SK-N-SH treated with all-trans-retinoic acid at 6 μM for 48 hours (cell line): ENCODE data around the gene COQ5.

Source experiments
- ATAC-seq: fragments of 200-7000 bp; cut with Tn5 transposase; 3 replicates; pipeline ENCODE4 v1.9.1; 2020; ENCODE audit warnings: mild to moderate bottlenecking, moderate library complexity
- ARNTL ChIP-seq: fragments of 450-650 bp; formaldehyde crosslinking; IDR thresholded peaks from 2 replicates; pipeline ENCODE4 v1.5.0; 2020; ENCODE audit warnings: low read depth, mild to moderate bottlenecking, moderate library complexity, borderline replicate concordance
- BACH2 ChIP-seq: fragments of 250-450 bp; sonication (Bioruptor Pico); IDR thresholded peaks from 2 replicates; pipeline ENCODE4 v1.9.0; 2021; ENCODE audit warnings: mild to moderate bottlenecking, borderline replicate concordance
- CSDC2 ChIP-seq: fragments of 250-450 bp; sonication (Bioruptor Pico); IDR thresholded peaks from 2 replicates; pipeline ENCODE4 v1.5.0; 2020; ENCODE audit warnings: mild to moderate bottlenecking, moderate library complexity
- ESRRG ChIP-seq: fragments of 250-450 bp; sonication (Bioruptor Pico); IDR thresholded peaks from 2 replicates; pipeline ENCODE4 v1.6.1; 2021; ENCODE audit warnings: mild to moderate bottlenecking
- GLIS3 ChIP-seq: fragments of 250-450 bp; sonication (Bioruptor Pico); IDR thresholded peaks from 2 replicates; pipeline ENCODE4 v1.5.0; 2020; ENCODE audit warnings: mild to moderate bottlenecking, moderate library complexity
- ISL1 ChIP-seq: fragments of 250-450 bp; sonication (Bioruptor Pico); IDR thresholded peaks from 2 replicates; pipeline ENCODE4 v2.1.2; 2022; ENCODE audit warnings: mild to moderate bottlenecking, moderate library complexity
- OSR1 ChIP-seq: fragments of 250-450 bp; sonication (Bioruptor Pico); IDR thresholded peaks from 2 replicates; pipeline ENCODE4 v1.8.0; 2022; ENCODE audit warnings: moderate library complexity, mild to moderate bottlenecking, inconsistent platforms
- PPARA ChIP-seq: fragments of 250-450 bp; sonication (Bioruptor Pico); IDR thresholded peaks from 2 replicates; pipeline ENCODE4 v1.5.0; 2020; ENCODE audit warnings: mild to moderate bottlenecking, borderline replicate concordance
- RARB ChIP-seq: fragments of 250-450 bp; sonication (Bioruptor Pico); IDR thresholded peaks from 2 replicates; pipeline ENCODE4 v1.8.0; 2021; ENCODE audit warnings: mild to moderate bottlenecking, moderate library complexity
- SNAI2 ChIP-seq: fragments of 250-450 bp; sonication (Bioruptor Pico); IDR thresholded peaks from 2 replicates; pipeline ENCODE4 v1.5.0; 2020; ENCODE audit warnings: mild to moderate bottlenecking, moderate library complexity
- TCF4 ChIP-seq: fragments of 250-450 bp; sonication (Bioruptor Pico); IDR thresholded peaks from 2 replicates; pipeline ENCODE4 v1.8.0; 2021; ENCODE audit warnings: mild to moderate bottlenecking, moderate library complexity, borderline replicate concordance
- TOX ChIP-seq: fragments of 250-450 bp; sonication (Bioruptor Pico); IDR thresholded peaks from 2 replicates; pipeline ENCODE4 v1.8.0; 2021; ENCODE audit warnings: mild to moderate bottlenecking, moderate library complexity, borderline replicate concordance
- ZC3H10 ChIP-seq: fragments of 250-450 bp; sonication (Bioruptor Pico); IDR thresholded peaks from 2 replicates; pipeline ENCODE4 v1.5.1; 2021; ENCODE audit warnings: mild to moderate bottlenecking, moderate library complexity
- ZFP3 ChIP-seq: fragments of 250-450 bp; sonication (Bioruptor Pico); IDR thresholded peaks from 2 replicates; pipeline ENCODE4 v1.5.0; 2020; ENCODE audit warnings: mild to moderate bottlenecking, moderate library complexity
- ZFP30 ChIP-seq: fragments of 450-650 bp; formaldehyde crosslinking; IDR thresholded peaks from 2 replicates; pipeline ENCODE4 v1.5.0; 2022; ENCODE audit warnings: mild to moderate bottlenecking, moderate library complexity
- ZNF565 ChIP-seq: fragments of 450-650 bp; formaldehyde crosslinking; conservative IDR thresholded peaks from 2 replicates; pipeline ENCODE4 v1.5.0; 2020; ENCODE audit warnings: low read depth, mild to moderate bottlenecking, moderate library complexity
- ZNF70 ChIP-seq: fragments of 450-650 bp; formaldehyde crosslinking; IDR thresholded peaks from 2 replicates; pipeline ENCODE4 v1.5.0; 2020; ENCODE audit warnings: mild to moderate bottlenecking, moderate library complexity
- ZNF8 ChIP-seq: fragments of 450-650 bp; formaldehyde crosslinking; IDR thresholded peaks from 2 replicates; pipeline ENCODE4 v1.5.0; 2020; ENCODE audit warnings: mild to moderate bottlenecking, moderate library complexity
- TF ChIP-seq, protein P1 (sequence below): fragments of 250-450 bp; sonication (Bioruptor Pico); IDR thresholded peaks from 2 replicates; pipeline ENCODE4 v1.5.1; 2020; ENCODE audit warnings: low read depth, mild to moderate bottlenecking, moderate library complexity
- TF ChIP-seq, protein P2 (sequence below): fragments of 250-450 bp; sonication (Bioruptor Pico); IDR thresholded peaks from 2 replicates; pipeline ENCODE4 v1.8.0; 2020; ENCODE audit warnings: mild to moderate bottlenecking, moderate library complexity, borderline replicate concordance
- TF ChIP-seq, protein P3 (sequence below): fragments of 250-450 bp; sonication (Bioruptor Pico); IDR thresholded peaks from 2 replicates; pipeline ENCODE4 v1.5.0; 2020; ENCODE audit warnings: mild to moderate bottlenecking, moderate library complexity

The COQ5 gene

DNA sequence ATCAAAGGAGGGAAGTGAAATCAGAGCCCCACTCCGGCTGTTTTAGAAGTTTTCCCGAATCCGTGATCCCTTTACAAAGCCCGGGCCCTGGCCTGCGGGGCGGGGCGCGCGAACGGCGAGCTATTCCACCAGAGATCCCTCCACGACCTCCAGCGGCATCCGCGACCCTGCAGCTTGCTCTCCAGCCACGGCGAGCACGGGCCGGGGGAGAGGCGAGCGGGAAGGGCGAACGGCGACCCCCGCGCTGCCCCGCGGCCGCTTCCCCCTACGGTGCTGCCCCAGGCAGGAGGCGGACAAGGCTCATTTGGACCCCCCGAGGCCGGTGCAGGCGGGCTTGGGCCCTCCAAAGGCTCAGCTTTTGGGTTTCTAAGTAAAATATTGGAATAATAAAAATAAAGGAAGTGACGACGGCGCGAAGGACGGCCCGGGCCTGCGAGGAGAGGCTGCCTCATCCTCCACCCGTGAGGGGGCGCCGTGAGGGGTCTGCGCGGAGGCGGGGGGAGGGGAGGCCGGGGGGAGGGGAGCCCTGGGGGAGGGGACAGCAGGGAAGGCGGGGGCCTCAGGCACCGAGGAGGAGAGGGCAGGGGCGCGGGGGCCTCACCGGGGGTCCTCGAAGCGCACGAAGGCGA is 60.0 kb downstream of the COQ5 start:
- ATAC-seq: peak; percentile 23
- TF ChIP-seq BACH2 (CRISPR knock-in tag) (no peak), RARB (CRISPR knock-in tag) (no peak), OSR1 (CRISPR knock-in tag) (no peak), ESRRG (CRISPR knock-in tag) (no peak)

DNA sequence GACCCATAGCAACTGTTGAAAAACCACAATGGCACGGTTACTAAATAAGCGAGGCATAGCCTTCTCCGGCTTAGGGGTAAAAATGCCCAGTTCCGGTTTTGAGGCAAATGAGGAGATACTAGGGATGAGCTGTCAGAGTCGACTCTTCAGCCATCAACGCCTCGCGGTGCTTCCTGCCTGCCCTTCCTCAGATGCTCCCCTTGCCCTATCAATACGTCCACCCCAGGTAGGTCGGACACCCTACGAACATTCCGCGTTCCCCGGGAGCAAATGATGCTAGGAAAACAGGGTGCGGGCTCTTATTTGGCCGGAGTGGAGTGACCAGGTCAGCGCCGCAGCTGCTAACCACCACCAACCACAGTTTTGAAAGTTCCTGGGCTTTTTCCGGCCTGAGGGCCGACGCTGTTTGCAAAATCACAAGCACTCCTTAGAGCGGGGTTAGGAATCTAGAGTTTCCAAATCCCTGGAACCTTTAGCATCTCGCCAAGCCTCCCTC is 60.6 kb downstream of the COQ5 start:
- TF ChIP-seq ZFP3 (CRISPR knock-in tag) (no peak), SNAI2 (CRISPR knock-in tag) (no peak), ZNF8 (CRISPR knock-in tag) (no peak), TCF4 (CRISPR knock-in tag) (no peak), ZFP30 (CRISPR knock-in tag) (no peak), ZNF70 (CRISPR knock-in tag) (no peak), RARB (CRISPR knock-in tag) (no peak)
- TF ChIP-seq, protein P1, sequence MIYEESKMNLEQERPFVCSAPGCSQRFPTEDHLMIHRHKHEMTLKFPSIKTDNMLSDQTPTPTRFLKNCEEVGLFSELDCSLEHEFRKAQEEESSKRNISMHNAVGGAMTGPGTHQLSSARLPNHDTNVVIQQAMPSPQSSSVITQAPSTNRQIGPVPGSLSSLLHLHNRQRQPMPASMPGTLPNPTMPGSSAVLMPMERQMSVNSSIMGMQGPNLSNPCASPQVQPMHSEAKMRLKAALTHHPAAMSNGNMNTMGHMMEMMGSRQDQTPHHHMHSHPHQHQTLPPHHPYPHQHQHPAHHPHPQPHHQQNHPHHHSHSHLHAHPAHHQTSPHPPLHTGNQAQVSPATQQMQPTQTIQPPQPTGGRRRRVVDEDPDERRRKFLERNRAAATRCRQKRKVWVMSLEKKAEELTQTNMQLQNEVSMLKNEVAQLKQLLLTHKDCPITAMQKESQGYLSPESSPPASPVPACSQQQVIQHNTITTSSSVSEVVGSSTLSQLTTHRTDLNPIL: no peak
- TF ChIP-seq, protein P2, sequence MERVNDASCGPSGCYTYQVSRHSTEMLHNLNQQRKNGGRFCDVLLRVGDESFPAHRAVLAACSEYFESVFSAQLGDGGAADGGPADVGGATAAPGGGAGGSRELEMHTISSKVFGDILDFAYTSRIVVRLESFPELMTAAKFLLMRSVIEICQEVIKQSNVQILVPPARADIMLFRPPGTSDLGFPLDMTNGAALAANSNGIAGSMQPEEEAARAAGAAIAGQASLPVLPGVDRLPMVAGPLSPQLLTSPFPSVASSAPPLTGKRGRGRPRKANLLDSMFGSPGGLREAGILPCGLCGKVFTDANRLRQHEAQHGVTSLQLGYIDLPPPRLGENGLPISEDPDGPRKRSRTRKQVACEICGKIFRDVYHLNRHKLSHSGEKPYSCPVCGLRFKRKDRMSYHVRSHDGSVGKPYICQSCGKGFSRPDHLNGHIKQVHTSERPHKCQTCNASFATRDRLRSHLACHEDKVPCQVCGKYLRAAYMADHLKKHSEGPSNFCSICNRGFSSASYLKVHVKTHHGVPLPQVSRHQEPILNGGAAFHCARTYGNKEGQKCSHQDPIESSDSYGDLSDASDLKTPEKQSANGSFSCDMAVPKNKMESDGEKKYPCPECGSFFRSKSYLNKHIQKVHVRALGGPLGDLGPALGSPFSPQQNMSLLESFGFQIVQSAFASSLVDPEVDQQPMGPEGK: no peak
- ATAC-seq: peak; percentile 47

DNA sequence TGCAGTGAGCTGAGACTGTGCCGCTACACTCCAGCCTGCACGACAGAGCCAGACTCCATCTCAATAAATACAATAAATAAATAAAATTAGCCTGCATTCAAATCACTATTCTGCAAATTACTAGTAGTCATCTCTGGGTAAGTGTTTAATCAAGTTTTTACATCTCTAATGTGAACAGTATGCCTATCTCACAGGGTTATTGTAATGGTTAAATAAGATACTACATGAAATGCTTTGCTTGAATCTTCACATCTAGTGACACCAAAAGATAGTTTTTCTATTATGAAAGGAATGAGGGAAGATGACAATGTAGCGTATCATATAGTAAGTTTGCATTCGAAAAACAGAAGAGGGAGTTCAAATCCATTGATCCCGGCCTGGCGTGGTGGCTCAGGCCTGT is 61.5 kb downstream of the COQ5 start:
- no peak for TF ChIP-seq BACH2 (CRISPR knock-in tag)
- TF ChIP-seq ISL1 (CRISPR knock-in tag): no peak
- no peak for TF ChIP-seq ZFP3 (CRISPR knock-in tag)
- TF ChIP-seq ZC3H10: no peak
- TF ChIP-seq, protein P3, sequence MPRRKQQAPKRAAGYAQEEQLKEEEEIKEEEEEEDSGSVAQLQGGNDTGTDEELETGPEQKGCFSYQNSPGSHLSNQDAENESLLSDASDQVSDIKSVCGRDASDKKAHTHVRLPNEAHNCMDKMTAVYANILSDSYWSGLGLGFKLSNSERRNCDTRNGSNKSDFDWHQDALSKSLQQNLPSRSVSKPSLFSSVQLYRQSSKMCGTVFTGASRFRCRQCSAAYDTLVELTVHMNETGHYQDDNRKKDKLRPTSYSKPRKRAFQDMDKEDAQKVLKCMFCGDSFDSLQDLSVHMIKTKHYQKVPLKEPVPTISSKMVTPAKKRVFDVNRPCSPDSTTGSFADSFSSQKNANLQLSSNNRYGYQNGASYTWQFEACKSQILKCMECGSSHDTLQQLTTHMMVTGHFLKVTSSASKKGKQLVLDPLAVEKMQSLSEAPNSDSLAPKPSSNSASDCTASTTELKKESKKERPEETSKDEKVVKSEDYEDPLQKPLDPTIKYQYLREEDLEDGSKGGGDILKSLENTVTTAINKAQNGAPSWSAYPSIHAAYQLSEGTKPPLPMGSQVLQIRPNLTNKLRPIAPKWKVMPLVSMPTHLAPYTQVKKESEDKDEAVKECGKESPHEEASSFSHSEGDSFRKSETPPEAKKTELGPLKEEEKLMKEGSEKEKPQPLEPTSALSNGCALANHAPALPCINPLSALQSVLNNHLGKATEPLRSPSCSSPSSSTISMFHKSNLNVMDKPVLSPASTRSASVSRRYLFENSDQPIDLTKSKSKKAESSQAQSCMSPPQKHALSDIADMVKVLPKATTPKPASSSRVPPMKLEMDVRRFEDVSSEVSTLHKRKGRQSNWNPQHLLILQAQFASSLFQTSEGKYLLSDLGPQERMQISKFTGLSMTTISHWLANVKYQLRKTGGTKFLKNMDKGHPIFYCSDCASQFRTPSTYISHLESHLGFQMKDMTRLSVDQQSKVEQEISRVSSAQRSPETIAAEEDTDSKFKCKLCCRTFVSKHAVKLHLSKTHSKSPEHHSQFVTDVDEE: no peak
- no peak for TF ChIP-seq ZNF565 (CRISPR knock-in tag)
- TF ChIP-seq CSDC2 (CRISPR knock-in tag): no peak
- no peak for TF ChIP-seq ZNF8 (CRISPR knock-in tag)
- no peak for TF ChIP-seq ARNTL (CRISPR knock-in tag)
- TF ChIP-seq GLIS3 (CRISPR knock-in tag): no peak
- ATAC-seq: no peak

DNA sequence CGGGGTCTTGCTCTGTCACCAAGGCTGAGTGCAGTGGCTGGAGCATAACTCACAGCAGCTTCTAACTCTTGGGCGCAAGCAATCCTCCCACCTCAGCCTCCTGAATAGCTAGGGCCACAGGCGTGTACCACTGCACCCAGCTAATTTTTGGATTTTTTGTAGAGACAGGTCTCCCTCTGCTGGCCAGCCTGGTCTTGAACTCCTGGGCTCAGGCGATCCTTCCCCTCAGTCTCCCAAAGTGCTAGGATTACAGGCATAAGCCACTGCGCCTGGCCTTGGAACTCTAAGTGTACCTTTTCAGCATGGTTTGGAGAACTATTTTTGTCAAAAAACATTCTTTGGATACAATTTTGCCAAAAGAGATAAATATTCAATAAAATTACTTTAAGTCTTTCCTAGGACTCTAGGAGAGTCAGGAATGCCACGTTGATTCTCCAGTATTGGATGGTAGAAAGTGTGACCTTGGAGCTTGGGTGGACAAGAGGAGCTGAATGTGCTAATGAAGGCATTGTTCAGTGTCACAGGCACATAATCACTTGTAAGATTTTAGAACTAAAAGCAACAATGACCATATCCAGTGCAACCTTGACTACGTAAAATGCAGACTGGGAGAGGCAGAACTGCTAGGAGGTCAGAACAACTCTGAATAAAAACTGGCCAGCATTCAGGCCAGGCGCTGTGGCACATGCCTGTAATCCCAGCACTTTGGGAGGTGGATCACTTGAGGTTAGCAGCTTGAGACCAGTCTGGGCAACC is 62.2 kb downstream of the COQ5 start:
- no peak for TF ChIP-seq PPARA (CRISPR knock-in tag)
- TF ChIP-seq CSDC2 (CRISPR knock-in tag): no peak
- TF ChIP-seq, protein P3: no peak
- no peak for TF ChIP-seq TOX
- TF ChIP-seq ARNTL (CRISPR knock-in tag): no peak
- TF ChIP-seq ZNF8 (CRISPR knock-in tag): no peak
- ATAC-seq: peak; percentile 37
